Nephron progenitor cell (in vitro differentiated cells): ENCODE measurements around the gene MMP2.

Source experiments
- DNase-seq: peaks from one replicate; pipeline ENCODE4 v3.0.0; 2021
- H3K27ac Mint-ChIP-seq: 2 replicates; pipeline ENCODE4 v1.8.0; 2021; ENCODE audit warnings: mild to moderate bottlenecking, moderate library complexity, mixed read lengths
- H3K27me3 Mint-ChIP-seq: 2 replicates; pipeline ENCODE4 v1.8.0; 2021; ENCODE audit warnings: mild to moderate bottlenecking, low read depth, mixed read lengths; ENCODE audit not compliant: poor library complexity
- H3K36me3 Mint-ChIP-seq: 2 replicates; pipeline ENCODE4 v1.8.0; 2021; ENCODE audit warnings: low read depth, mixed read lengths
- H3K4me1 Mint-ChIP-seq: 2 replicates; pipeline ENCODE4 v1.8.0; 2021; ENCODE audit warnings: mixed read lengths
- H3K4me3 Mint-ChIP-seq: 2 replicates; pipeline ENCODE4 v1.8.0; 2021; ENCODE audit warnings: mild to moderate bottlenecking, moderate library complexity, mixed read lengths
- H3K9me3 Mint-ChIP-seq: 2 replicates; pipeline ENCODE4 v1.8.0; 2021; ENCODE audit warnings: mild to moderate bottlenecking, moderate library complexity, mixed read lengths
- CTCF ChIP-seq: fragments of 200-600 bp; sonication (generic); IDR thresholded peaks from 2 replicates; pipeline ENCODE4 v1.5.0; 2021; ENCODE audit warnings: antibody characterized with exemption

The MMP2 gene

GRCh38 chr16:55501549-55502322 is 22.7 kb downstream of the MMP2 start:
- TF ChIP-seq CTCF: peak; percentile 8
- peaks cover 37% of the 10 kb centered on the region for H3K4me1 Mint-ChIP-seq
- peak overlapping the region; percentile 18 for H3K4me3 Mint-ChIP-seq
- peaks cover 39% of the 10 kb centered on the region for H3K36me3 Mint-ChIP-seq
- DNase-seq: no peak
- H3K27ac Mint-ChIP-seq: no peak overlapping the region
- no peaks in the 10 kb centered on the region for H3K9me3 Mint-ChIP-seq
- H3K27me3 Mint-ChIP-seq: peaks cover 2% of the 10 kb centered on the region

DNA sequence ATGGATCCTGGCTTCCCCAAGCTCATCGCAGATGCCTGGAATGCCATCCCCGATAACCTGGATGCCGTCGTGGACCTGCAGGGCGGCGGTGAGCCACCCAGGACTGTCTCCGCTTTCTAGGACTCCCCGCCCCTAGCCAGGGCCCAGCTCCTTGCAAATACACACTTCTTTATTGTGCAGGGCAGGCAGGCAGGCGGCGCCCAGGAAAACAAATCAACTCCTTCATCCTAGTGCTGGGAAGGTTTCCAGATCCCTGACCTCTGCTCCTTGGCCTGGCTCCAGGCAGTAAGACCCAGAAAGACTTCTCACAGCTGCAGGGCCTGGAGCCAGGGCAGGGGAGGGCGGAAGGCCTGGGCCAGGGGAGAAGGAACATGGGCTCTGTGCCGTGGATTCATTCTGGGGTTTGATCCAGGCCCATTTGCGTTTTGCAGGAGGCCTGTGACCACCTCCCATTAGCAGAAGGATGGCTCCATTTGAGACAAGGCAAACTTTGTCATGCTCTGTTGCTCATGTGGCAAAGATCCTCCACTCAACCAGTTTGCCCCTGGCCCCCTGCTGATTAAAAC is 23.9 kb downstream of the MMP2 start:
- Mint-ChIP-seq H3K4me3 (no peak overlapping the region), H3K9me3 (no peaks in the 10 kb centered on the region), H3K36me3 (peaks cover 39% of the 10 kb centered on the region), H3K27ac (peak overlapping the region; percentile 39), H3K27me3 (peaks cover 2% of the 10 kb centered on the region), H3K4me1 (peaks cover 37% of the 10 kb centered on the region)
- TF ChIP-seq CTCF: no peak
- DNase-seq: peak; percentile 21

GRCh38 chr16:55503726-55504550 is 24.9 kb downstream of the MMP2 start:
- TF ChIP-seq CTCF: no peak
- Mint-ChIP-seq H3K36me3 (peaks cover 31% of the 10 kb centered on the region), H3K27me3 (peaks cover 2% of the 10 kb centered on the region), H3K27ac (no peak overlapping the region), H3K9me3 (no peaks in the 10 kb centered on the region), H3K4me1 (peaks cover 37% of the 10 kb centered on the region), H3K4me3 (no peak overlapping the region)
- no peak for DNase-seq

DNA sequence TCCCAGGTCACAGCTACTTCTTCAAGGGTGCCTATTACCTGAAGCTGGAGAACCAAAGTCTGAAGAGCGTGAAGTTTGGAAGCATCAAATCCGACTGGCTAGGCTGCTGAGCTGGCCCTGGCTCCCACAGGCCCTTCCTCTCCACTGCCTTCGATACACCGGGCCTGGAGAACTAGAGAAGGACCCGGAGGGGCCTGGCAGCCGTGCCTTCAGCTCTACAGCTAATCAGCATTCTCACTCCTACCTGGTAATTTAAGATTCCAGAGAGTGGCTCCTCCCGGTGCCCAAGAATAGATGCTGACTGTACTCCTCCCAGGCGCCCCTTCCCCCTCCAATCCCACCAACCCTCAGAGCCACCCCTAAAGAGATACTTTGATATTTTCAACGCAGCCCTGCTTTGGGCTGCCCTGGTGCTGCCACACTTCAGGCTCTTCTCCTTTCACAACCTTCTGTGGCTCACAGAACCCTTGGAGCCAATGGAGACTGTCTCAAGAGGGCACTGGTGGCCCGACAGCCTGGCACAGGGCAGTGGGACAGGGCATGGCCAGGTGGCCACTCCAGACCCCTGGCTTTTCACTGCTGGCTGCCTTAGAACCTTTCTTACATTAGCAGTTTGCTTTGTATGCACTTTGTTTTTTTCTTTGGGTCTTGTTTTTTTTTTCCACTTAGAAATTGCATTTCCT is 26.5 kb downstream of the MMP2 start:
- H3K9me3 Mint-ChIP-seq: no peaks in the 10 kb centered on the region
- no peak overlapping the region for H3K4me3 Mint-ChIP-seq
- TF ChIP-seq CTCF: no peak
- peaks cover 9% of the 10 kb centered on the region for H3K27me3 Mint-ChIP-seq
- no peak for DNase-seq
- H3K27ac Mint-ChIP-seq: no peak overlapping the region
- H3K36me3 Mint-ChIP-seq: peaks cover 31% of the 10 kb centered on the region
- peaks cover 39% of the 10 kb centered on the region for H3K4me1 Mint-ChIP-seq

DNA sequence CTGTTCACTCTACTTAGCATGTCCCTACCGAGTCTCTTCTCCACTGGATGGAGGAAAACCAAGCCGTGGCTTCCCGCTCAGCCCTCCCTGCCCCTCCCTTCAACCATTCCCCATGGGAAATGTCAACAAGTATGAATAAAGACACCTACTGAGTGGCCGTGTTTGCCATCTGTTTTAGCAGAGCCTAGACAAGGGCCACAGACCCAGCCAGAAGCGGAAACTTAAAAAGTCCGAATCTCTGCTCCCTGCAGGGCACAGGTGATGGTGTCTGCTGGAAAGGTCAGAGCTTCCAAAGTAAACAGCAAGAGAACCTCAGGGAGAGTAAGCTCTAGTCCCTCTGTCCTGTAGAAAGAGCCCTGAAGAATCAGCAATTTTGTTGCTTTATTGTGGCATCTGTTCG is 27.1 kb downstream of the MMP2 start:
- Mint-ChIP-seq H3K4me1 (peaks cover 36% of the 10 kb centered on the region), H3K4me3 (no peak overlapping the region), H3K27me3 (peaks cover 9% of the 10 kb centered on the region), H3K27ac (no peak overlapping the region), H3K36me3 (peaks cover 31% of the 10 kb centered on the region), H3K9me3 (no peaks in the 10 kb centered on the region)
- DNase-seq: no peak
- TF ChIP-seq CTCF: no peak
